HG02870 (cell line): ENCODE measurements around the gene TRIM27.
"Not testable (repeated sequence)": the region's sequence is repeated elsewhere in the genome, so short reads cannot be mapped to it uniquely, and the experiment has no call there.

Source experiments
- ATAC-seq: cut with Tn5 transposase; IDR thresholded peaks from one replicate; pipeline ENCODE4 v1.9.1; 2021; ENCODE audit warnings: mild to moderate bottlenecking, moderate library complexity; ENCODE audit not compliant: unreplicated experiment

TRIM27 gene

DNA sequence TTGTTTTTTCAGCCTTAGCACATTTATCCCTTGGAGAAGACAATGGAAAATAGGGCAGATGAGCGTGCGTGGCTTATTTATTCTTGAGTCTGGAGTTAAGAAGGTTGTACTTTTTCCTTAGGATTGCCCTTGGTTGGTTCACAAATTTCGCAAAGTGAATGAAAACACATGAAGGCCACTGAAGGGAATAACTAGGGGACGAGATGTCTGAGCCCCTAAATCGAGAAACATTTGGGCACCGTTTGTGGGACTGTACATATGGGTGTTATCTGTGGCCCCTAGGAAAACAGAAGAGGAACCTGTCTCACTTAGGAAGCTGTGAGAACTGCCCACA is 19.4 kb upstream of the TRIM27 start:
- no peak for ATAC-seq

DNA sequence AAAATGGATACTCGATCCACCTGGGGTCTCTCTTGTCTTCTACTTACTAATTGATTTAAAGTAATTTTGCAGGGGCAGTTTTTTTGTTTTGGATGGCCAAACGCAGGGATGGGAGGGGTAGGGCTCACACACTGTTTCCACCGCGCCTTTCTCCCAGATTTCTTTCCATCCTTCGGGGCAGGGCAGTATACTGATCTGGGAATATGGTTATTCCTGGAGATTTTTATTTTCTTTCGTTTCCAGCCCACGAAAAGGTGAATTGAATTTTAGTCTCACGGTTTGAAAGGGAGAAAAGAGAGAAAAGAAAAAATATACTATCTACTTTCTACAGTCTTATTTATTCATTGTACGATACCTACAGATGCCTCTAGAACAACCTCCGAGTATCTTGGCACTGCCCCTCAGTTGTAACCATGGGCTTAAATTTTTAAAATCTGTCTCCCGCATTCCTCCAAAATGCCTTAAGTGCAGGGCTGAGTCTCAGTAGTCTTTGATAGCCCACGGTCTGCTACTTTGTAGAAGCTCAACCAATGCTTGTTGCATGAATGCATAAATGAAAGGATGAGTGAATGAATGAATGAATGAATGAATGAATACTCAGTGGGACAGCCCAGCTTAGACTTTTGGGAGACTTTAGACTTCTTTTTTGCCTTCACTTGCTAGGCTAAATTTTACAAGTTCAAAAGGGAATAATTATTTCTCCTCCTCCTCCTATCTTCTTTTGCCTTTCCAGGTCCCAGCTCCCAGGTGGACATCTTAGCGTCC is 18.1 kb upstream of the TRIM27 start:
- no peak for ATAC-seq

DNA sequence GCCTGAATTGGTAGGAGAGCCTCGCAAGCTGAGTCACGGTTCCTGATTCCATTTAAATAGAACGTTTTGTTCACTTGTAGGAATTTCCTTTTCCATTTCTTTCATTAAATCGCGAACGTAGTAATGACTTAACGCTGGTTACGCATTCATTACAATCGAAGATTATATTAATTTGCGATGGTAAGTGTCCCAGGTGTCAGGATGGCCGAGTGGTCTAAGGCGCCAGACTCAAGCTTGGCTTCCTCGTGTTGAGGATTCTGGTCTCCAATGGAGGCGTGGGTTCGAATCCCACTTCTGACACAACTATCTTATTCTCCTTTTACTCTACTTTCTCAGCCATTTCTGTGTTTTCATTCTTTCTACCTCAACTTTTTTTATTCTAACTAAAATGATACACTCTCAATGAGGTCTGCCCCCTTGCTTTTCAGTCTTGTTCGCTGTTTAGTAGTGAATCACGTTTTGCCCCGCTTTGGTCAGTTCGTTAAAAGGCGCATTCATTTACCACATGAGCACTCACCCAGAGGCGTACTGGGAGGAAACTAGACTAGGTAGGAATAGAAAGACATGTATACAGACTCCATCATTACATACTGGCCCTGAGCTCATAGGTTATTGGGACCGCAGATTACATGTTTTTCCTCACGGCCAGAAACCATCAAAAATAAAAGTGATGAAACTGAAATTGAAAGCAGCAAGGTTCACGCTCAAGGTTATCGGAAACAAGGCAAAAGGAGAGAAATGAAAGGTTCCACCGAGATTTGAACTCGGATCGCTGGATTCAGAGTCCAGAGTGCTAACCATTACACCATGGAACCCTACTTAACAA is 17.3 kb upstream of the TRIM27 start:
- peak; percentile 65 for ATAC-seq

DNA sequence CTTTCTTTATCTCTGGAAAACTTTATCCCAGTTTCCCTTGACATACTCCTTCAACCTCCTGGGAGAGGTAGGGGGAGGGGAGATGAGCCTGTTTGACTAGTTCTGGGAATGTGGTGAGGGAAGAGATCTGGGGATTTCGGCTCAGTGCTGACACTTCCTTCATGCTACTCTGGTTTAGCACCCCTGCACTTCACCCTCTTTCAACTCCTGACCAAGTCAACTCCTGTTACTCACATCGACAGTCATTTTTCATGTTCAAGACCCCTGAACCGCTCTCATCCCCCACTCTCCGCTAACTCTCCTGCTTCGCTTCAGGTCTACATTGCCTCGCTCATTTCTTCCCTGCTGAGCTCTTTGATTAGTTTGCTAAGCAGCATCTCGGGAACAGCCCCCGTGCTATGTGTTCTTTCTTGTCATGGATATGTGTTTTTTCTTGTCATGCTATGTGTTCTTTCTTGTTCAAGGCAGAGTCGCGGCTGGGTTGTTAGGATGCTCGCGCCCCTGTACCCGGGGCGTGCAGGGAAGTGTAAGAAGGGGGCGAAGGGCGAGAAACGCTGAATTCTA is 16.6 kb upstream of the TRIM27 start:
- peak; percentile 24 for ATAC-seq

DNA sequence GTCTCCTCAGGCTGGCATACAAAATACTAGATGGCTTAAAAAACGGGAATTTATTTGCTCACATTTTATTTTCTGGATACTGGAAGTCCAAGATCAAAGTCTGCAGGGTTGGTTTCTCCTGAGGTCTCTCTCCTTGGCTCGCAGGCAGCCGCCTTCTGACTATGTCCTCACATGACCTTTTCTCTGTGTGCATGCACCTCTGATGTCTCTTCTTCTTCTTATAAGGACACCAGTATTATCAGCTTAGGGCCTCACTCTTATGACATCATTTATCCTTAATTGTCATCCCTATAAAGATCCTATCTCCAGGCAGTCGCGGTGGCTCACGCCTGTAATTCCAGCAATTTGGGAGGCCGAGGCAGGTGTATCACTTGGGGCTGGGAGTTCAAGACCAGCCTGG is 9.3 kb upstream of the TRIM27 start:
- no peak for ATAC-seq

DNA sequence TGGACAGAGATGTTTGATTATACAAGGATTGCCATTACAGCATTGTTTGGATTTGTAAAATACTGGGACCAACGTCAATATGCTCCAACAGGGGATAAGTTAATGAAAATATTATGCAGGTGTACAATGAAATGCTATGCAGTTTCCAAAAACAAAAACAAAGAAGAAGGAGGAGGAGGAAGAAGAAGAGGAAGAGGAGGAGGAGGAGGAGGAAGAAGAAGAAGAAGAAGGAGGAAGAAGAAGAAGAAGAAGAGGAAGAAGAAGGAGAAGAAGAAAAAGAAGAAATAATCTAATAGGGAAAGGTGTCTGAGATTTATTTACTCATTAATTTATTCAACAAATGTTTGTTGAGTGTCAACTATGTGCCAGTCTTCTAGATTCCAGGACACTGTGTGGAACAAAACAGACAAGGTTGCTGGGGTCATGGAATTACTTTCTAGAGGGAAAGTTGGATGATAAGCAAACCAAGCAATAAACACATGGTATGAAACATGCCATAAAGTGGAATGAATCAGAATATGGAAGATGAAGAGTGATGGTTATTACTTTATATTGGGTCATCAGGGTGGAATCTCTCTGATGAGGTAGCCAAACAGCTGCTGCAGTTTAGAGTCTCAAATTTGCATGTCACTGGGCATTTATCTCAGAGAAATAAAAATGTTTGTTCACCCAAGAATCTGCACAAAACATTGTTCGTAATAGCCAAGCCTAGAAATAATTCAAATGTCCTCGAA is 6.3 kb upstream of the TRIM27 start:
- ATAC-seq: no peak

DNA sequence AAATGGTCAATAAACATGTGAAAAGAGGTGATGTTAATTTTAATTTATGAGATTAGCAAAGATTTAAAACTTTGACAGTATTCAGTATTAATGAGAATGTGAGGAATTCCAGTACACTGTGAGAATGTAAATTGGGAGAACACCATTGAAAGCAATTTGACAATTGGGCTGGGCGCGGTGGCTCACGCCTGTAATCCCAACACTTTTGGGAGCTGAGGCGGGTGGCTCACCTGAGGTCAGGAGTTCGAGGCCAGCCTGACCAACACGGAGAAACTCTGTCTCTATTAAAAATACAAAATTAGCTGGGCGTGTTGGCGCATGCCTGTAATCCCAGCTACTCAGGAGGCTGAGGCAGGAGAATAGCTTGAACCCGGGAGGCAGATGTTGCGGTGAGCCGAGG is 5.6 kb upstream of the TRIM27 start:
- ATAC-seq: not testable (repeated sequence)

DNA sequence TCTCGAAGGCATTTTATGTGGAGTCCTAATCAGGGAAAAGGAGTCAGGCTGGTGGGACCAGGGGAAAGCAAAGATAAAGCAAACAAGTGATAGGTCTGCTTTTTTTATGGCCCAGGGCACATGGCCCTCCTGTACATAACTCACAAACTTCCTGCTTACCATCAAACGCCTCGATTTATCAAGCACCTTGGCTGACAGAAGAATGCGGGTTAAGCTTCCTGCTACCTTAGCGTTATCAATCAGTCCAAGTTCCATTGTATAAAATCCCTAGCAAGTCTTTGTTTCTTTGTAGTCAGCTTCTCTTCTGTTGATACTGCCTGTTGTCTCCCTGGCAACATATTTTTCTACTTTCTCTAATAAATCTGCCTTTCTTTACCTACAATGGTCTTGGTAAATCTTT is 4.1 kb upstream of the TRIM27 start:
- no peak for ATAC-seq

DNA sequence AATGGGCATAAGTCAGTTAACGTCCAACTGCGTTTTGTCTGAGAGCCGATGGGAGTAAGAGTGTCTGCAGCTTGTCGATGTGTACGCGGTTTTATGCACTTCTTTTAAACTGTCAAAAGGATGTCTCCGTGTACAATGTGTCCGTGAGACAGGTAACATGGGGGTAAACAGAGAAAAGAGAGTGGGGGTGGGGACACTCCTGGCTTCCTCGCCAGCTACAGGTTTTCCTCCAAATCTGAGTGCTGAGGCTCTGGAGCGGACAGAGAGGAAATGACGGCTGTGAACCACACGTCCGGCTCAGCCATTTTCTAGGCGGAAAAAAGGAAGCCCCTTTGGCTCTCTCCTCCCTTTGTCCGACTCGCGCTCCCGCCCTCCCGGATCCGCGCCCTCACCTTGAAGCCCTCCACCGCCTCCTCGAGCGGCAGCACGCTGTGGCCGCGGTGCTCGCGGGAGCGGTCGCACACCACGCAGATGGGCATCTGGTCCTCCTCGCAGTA is 916 bp downstream of the TRIM27 start:
- peak; percentile 24 for ATAC-seq

DNA sequence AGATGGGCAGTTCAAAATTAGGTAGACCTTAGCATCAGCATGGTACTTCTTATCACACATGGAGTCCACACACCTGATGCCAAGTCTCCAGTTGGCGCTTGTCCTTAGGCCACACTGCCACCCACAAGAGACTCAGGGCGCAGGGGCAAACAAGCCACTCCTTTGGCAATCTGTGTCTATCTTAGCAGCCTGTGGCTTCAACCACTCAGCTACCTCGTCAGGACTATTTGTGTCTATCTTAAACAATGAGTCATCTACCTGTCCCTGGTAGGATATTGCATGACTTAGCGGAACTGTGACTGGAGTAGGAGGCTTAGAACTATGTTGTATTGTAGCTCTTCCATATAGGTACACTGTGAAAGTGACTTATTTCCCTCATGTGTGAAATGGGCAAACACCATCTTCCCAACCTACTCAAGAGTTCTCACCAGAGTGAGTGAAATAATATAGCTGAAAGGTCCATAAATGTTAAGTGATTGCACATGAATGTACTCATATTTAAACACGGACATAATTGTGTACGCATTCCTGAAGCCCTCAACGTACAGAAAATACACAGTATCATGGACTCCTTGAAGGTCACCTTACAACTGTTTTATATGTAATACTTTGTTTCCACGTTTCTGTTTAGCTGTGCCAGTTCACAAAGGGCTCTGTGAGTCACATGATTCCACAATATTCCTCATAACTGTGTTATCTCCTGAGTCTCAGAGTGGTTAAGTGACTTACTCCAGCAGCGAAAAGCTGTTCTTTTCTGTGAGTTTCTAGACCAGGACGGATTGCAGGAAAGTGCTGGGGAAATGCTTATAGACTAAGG is 1.6 kb downstream of the TRIM27 start:
- no peak for ATAC-seq

DNA sequence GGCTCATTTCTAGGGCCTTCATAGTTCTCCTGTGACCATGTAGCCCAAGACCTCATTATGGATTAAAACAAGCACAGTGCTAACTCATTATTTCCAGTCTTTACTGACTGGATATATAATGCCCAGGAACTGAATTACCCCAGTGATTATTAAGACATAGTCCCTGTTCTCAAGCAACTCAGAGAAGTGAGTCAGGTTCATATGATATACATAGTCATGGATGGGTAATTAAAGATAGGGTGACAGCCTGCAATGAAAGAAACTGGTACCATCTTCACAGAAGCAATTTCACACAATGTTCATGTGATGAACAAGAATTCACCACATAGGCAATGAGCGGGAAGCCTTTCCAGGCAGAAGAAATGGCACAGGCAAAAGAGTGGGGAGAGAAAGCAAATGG is 3.5 kb downstream of the TRIM27 start:
- no peak for ATAC-seq

DNA sequence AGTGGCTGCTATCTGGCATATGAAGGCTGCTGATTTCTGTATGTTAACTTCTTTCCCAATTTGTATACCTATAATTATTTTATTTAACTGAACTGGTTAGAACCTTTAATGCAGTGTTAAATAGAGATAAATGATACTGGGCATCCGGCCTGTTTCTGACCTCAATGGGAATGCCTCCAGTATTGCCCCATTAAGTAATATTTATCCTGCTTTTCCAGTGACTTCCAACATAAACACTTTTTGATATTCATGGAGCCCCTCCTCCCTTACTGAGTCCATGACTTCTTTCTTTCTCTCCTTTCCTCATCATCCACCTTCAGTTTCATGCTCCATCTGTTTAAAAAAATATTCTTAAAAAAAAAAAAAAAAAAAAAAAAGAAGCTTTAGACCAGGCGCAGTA is 8.8 kb downstream of the TRIM27 start:
- ATAC-seq: no peak

DNA sequence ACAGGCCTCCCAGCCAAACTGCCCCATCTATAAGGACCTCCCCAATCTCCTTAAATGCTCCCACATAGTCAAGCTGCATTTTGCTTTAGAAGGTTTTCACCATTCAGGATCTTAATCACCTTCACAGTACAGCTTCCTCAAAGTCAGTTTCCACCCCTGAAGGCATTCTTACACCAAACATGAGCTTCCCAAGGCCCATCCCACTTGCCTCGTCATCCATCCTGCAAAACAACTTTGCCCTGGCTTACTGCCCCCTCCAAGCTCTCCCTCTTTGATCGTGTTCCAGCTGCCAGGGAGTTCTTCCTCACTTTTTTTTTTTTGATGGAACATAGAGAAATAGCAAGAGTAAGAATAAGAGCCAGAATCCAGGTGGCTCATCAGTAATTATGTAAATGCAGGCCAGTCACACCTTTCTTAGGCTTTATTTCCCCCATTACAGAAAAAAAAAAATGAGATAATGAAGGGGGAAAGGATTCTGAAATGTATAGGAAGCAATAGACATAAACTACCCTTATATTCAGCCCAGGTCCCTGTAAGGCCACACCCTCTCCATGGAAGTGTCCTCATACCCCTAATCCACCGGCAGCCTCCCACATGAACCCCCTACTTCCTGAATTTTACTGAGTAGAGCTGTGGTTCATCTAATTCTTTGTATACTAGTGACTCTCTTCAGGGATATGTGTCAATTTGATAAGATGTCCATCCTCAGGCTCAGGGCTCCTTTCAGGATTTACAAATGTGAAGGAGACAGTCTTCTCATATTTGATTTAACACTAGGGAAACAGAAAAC is 12.7 kb downstream of the TRIM27 start:
- no peak for ATAC-seq

DNA sequence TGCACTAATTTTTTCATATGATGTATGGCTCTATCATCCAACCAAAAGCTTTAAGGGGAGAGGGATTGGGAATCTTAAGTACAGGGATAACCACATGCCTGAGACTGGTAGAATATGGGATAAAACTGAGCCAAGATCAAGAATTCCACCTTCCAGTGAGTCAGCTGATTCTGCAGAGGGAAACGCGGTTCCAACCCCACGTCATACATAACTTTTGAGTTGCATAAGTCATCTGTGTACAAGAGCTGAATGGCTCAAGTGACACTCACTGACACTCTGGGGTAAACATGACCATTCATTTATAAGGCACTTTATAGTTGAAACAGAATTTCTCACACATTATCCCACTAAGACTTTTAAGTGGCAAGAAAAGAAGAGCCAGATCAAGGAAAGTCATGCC is 16.4 kb downstream of the TRIM27 start:
- no peak for ATAC-seq

DNA sequence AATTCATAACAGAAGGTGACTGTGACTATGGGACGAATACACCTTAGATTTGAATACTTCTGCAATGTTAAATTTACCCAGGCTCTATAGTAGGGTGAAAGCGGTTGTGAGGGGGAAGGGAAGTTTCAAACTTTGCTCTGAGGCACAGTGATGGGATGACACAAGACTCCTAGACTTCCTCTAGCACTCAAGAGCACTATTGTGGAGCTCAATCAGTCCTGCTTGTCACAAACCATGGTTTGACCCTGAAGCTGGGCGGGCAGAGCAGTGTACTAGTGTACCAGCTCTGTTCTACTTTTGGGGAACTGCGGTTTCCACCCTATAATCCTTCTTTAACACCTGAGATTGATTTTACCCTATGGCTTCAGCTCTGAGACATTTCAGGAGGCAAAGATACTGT is 17.1 kb downstream of the TRIM27 start:
- ATAC-seq: no peak

DNA sequence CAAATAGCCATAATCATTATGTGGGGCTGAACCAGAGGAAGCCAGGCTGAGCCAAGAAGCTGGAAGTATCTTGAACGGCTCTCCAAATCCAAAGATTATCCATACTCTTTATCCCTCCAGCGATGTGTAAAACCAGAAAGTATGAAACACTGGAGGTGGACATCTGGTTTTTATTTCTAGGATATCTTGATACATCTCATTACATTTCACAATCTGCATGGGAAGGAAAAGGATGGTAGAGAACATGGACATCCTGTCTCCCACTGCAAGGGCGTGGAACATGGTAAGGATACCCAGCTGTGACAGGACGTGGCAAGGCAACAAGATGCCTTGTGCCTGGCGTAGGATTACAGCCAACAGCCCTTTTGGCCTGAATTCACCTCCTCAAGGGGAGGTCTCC is 20.1 kb downstream of the TRIM27 start:
- ATAC-seq: no peak

DNA sequence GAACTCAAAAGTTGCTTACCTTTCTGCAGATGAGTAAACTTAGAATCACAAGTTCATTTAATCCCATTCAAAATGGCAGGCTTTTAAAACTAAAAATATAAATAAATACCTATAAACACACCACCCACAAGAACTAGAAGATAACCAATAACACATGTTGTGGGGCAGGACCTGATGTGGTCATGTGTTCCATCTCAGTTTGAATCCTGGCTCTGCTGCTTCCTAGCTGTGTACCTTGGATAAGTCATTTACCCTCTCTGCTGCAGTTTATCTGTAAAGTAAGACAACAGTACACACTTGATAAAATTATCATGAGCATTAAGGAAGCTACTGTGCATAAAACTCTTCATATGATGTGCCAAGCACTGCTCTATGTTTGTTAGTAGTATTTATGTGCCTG is 22.0 kb downstream of the TRIM27 start:
- no peak for ATAC-seq

DNA sequence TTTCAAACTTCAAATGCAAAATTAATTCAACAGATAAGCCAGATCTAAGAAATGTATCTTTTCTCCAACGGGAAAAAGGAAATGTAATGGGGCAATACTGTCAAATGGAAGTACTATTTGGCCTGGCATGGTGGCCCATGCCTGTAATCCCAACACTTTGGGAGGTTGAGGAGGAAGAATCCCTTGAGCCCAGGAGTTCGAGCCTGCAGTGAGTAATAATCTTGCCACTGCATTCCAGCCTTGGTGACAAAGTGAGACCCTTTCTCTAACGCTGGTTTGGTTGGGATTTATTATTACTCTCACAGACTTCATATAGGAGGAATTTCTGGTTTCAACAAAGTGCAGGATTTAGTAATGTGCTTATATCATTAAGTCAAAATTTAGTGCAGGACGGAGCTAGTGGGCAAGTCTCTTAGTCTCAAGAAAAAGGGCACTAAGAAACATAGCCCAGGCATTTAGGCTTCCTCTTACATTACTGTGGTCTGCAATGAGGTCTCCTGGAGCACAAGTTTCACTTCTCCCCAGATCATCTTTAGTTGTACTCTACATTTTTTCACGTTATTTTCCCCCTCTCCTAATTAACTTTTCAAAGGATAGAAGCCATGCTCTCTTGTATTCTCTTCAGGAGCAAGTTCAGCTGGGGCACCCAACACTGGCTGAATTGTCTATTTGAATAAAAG is 23.1 kb downstream of the TRIM27 start:
- no peak for ATAC-seq

DNA sequence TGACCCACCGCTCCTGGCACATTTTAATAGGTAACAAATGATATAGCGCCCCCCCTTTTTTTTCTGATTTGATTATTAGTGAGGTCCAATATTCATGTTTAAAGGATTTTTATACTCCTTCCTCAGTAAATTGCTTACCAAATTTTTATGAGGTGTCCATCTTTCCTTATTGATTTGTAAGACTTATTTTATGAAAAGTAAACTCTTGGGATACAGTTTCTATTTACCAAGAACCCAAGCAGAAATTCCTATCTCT is 25.1 kb downstream of the TRIM27 start:
- no peak for ATAC-seq

DNA sequence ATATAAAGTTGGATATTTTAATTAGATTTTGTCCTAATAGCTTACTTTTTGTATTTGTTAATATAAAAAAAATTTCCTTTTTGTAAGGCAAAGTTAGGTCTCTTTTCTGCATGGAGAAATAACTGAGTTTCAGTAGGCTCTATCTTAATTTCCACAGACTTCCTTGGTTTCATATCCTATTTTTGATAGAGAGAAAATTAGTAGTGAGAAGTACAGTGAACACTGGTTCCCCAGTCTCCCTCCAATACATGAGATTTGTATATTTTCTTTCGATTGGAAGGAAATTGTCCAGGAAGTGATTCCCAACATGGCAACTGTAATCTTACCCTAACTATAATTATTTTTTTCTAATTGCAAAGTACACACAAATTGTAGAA is 26.4 kb downstream of the TRIM27 start:
- no peak for ATAC-seq
